NCI-H82 treated with DMSO at 0.1 percent for 48 hours (cell line): ENCODE measurements around the gene MUC7.
A peak's percentile ranks its signal among the peaks of the same experiment; 100 is the strongest.
"Not testable (repeated sequence)": the region's sequence is repeated elsewhere in the genome, so short reads cannot be mapped to it uniquely, and the experiment has no call there.

Experiments used
- DNase-seq: peaks from one replicate; lab custom pipeline; 2025; ENCODE audit not compliant: unreplicated experiment; lab: John Stamatoyannopoulos, UW

The MUC7 gene

DNA sequence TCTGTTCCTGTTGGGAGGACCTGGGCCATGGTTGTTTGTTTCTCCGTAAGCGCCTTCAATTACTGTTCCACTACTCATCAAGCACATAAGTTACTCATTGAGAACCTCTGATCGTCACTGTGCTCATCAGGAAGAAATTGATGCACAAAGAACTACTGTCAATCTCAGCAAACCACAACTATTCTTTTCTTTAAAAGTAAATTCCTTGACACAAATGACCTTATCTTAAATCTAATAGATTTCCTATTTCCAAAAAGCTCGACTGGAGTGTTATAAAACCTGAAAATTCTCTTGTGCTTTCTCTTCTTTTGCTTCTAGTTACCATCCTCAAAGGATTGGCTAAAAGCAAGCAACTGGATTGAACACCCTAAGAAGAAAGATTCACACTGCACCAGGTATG, at the start of gene MUC7:
TSS of gene MUC7 (plus strand) at position 301 of the 400 bp plus-strand sequence. CDS start 1,825 bp downstream, outside the sequence.
- DNase-seq: no peak

DNA sequence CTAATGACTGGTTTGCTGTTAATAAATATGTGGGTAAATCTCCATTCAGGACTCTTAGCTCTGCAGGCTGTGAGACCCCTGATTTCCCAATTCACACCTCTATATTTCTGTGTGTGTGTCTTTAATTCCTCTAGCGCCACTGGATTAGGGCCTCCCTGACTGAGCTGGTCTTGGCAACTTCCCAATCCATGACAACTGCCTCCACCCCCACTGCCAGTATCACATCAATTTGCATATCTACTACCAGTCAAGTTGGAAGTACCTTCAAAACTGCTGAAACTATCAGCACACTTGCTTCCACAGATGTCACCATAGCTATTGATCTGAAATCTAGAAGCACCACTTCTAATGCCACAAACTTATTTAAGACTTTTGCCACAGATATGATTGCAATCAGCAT, 46.7 kb upstream of the MUC7 start:
- DNase-seq: no peak

DNA sequence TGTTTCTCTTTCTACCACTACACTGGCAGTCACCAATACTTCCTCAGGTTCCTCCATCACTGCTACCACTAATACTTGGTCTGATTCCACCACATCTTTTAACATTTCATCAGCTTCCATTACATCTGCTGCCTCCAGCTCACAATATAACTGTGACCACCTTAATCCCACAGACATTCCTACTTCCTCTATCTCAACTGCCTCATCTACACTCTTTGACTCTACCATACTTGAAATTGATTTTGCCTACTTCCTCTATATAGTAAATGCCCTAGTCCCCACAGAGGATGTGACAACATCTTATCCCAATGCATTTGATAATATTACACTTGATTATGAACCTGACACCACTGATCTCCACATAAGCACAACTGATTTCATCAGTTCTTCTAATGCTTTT, 45.2 kb upstream of the MUC7 start:
- no peak for DNase-seq

DNA sequence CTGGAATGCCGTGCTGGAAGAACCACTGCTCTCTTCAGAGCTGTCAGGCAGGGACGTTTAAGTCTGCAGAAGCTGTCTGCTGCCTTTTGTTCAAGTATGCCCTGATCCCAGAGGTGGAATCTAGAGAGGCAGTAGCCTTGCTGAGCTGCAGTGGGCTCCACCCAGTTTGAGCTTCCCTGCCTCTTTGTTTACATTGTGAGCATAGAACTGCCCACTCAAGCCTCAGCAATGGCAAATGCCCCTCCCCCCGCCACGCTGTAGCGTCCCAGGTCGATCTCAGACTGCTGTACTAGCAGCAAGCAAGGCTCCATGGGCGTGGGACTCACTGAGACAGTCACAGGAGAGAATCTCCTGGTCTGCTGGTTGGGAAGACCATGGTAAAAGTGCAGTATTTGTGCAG, 34.8 kb upstream of the MUC7 start:
- DNase-seq: no peak

DNA sequence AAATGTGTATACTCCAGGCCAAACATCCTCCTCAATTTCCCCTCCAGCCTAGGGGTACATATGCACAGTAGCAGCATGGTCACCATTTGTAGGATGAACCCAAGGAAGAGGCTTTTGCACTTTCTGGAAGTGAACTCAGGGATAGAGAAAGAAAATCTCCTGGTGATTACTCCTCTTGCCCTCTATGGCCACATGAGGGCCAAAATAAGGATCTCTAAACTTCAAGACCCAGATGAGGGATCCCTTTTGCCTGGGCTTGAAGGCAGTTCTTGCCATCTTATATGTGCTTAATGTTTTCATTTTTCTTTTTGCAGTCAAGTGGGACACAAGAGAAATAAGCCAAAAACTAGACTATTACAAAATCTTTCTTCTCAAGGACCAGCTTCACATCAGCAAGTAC, 29.5 kb upstream of the MUC7 start:
- no peak for DNase-seq

DNA sequence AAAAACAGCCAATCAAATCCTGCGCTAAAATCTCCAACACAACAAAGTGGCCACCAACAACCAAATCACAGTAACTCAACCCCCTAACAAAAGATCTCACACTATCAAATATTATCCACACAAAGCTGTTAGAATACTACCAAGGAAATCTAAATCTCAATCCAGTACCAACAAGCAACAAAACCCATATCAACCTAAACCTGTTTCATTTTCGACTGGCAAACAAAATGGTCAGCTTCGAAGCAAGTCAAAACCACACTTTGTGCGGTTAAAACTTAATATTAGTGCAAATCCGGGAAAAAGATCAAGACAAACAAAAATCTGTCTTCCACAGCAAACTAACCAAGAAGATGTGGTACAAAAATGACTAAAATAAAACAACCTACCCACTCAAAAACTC, 28.7 kb upstream of the MUC7 start:
- no peak for DNase-seq

DNA sequence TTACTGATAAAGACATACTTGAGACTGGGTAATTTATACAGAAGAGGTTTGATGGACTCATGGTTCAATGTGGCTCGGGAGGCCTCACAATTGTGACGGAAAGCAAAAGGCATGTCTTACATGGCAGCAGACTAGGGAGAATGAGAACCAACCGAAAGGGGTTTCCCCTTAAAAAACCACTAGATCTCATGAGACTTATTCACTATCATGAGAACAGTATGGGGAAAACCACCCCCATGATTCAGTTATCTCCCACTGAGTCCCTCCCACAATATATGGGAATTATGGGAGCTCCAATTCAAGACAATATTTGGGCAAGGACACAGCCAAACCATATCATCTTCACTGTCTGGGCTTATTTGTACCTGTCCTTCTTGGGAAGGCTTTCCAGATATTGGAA, 22.8 kb upstream of the MUC7 start:
- no peak for DNase-seq

DNA sequence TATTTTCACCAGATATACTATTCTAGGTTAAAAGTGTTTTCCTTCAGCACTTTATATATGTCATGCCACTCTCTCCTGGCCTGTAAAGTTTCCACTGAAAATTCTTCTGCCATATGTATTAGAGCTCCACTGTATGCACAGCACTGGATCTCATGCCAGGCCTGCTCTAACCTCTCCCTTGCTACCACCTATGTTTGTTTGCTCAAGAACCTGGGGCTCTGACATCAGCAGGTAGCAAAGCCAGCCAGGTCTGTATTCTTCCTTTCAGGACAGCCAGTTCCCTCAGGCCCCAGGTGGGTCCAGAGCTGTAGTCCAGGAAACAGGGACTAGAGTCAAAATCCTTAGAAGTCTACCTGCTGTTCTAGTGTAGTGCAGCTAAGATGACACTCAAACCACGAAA, 19.1 kb upstream of the MUC7 start:
- no peak for DNase-seq

DNA sequence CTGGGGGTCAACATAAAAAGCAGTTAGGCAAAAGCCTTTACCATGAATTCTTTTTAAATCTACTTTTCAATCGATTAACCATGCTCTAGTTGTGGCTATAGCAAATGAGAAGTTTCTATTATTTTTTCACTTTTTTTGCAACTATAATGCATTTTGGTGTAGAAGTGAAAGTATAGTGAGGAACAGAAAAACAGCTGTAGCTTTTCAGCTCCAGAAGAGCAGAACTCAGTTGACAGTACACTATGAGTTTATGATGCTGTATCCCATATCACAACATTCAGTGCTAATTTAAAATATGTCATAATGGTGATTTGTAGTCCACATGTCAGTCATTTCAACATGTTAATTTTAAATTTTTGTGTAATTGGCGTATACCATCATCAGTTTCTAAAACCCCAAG, 8.7 kb upstream of the MUC7 start:
- no peak for DNase-seq

DNA sequence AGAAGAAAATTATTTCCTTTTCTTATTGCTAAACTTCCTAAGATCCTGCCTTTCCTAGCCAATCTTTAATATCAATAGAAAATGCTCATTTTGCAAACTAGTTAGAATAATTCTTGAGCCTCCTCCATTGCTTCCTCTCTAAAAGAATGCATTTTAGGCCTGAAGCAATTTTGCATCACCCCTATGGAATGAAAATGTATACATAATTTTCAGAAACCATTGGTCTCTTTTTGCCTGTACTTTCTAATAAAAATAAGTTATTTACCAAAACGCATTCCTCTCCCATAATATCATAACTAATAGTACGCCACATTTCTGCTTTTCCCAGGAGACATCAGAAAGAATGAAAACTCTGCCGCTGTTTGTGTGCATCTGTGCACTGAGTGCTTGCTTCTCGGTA, 1.7 kb downstream of the MUC7 start:
- DNase-seq: no peak

DNA sequence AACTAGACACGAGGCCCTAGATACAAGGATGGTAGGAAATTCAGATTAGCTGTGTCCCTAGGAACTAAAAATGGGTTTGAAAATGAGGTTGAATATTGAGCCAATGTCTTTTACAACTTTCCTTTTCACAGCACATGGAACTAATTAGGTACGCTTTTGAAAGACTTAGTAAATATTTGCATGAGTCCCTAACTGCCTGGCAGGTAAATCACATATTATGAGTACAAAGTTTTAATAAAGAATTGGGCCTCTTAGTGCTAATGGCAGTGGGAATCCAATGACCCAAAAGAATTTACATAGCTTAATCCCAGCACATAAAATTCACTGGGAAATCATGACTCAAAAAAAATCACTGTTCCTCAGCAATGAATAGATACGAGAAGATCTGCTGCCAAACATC, 16.8 kb downstream of the MUC7 start:
- DNase-seq: no peak

DNA sequence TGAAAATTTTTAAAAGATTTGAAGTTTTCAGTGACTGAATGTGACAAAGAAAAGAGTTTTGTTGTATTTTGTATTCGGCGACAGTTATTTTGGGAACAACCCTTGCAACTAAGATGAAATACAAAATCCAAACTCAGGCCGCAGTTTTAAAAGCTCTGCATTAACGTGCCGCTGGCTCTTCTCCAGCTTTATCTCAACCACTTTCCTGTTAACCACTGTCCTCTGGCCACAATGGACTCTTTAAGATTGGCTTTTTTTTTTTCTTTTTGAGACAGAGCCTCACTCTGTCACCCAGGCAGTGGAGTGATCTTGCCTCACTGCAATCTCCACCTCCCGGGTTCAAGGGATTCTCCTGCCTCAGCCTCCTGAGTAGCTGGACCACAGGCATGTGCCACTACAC, 24.2 kb downstream of the MUC7 start:
- DNase-seq: no peak

DNA sequence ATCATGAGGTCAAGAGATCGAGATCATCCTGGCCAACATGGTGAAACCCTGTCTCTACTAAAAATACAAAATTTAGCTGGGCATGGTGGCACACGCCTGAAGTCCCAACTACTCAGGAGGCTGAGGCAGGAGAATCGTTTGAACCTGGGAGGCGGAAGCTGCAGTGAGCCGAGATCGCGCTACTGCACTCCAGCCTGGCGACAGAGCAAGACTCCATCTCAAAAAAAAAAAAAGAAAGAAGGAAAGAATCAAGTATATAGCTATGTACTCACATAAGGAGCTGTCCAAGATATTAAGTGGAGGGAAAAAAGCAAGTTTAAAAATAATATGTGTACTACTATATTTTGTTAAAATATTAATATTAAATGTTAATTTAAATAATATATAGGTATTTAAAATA, 29.8 kb downstream of the MUC7 start:
- DNase-seq: not testable (repeated sequence)

DNA sequence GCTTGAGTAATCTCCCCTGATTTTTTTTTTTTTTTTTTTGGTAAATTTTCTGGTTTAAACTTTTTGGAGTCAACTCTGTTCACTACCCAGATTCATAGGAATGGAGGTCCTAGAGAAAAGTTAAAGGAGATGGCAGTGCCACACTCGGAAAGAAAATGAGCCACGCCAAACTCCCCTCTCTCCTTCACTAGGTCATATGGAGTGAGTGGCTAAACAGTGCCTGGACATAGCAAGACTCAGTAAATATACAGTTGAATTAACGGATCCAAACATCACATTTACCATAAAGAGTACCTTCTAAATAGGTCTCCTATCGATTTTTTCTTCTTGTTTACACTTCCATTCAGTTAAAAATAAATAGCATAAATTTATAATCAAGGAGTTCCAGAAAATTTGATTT, 32.7 kb downstream of the MUC7 start:
- DNase-seq: no peak

DNA sequence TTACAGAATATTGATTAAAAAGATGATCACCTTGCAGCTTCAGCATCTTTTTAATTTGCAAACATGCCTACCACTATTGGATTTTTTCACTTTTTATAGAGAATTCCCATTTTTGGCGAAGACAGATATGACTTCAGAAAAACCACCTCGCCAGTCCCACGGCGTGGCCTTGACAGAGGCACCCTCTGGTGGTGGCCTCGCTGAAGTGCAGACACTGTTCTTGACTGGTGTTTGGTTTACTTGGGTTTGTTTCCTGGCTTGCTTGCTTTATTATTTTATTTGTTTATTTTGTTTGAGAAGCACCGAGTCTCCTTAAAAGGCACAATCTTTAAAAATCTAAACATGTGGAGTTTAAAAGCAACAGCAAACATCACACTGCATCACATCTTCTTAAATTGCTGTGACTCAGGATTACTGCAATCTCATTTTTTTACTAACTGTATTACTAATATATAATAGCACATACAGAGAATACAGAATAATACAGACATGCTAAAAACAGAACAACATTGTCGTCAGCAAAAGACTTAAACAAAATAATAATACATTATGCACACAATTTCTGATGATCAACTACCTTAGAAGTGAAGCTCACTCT, 33.3 kb downstream of the MUC7 start:
- peak; percentile 25 for DNase-seq

DNA sequence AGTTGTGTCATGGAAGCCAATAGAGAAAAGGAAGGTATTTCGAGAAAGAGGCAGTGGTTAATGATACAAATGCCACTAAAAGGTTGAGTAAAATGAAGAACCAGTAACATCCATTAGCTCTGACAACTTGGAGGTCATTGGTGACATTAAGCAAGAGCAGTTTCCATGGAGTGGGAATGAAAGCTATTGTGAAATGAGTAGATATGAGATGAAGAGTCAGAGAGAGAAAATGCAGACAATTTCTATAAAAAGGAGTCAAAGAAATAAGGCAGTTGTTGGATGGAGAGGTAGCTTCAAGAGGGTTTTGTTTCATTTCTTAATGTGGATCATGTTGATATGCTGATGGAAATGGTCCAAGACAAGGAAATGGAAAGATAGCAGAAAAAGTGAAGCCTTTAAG, 36.8 kb downstream of the MUC7 start:
- DNase-seq: no peak

DNA sequence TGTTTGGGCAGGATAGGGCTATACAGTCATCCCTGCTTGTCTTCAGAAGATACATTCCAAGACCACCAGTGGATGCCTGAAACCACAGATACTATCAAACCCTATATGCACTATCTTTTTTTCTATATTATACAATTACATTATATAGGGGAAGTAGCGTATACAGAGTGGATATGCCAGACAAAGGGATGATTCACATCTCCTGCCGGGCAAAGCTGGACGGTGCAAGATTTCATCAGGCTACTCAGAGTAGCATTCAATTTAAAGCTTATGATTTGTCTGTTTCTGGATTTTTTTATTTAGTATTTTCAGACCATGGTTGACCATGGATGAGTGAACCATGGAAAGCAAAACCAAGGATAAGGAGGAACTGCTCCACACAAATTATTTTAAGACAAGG, 39.4 kb downstream of the MUC7 start:
- no peak for DNase-seq

DNA sequence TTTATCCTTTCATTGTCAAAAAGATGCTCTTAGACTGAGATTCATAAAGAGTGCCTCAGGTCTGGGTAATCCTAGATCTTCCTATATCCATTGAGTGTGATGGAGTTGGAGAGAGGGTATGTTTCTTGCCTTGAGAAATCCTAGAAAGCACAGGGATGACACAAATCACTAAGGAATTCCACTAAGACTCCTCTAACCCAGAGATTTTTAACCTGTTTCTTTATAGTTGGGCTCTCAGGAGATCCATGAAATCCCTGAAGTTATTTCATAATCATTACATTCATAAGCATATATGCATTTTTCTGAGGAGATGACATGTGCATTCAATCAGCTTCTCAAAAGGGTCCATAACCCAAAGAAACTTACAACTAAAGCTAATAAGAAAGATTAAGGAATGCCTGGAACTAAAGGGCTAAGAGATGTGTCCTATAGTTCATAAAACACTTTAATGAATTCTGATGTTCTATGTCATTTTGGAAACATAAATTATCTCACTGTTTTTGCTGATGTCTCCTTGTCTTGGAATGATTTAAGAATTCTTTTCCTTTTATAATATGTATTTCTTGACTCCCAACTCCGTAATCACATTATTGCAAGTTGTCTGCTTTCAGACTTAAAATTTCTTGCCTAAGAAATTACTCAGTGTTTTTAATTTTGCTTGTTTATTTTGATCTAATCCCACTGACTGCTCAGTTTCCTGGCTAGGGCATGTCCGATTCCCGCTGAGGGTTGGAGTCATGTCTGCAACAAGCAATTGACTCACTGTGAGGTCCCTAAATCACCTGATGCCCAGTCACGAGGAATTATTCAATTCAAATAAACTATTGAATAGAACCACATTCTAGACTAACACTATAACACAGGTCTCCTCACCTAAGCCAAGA, 43.6 kb downstream of the MUC7 start:
- no peak for DNase-seq

DNA sequence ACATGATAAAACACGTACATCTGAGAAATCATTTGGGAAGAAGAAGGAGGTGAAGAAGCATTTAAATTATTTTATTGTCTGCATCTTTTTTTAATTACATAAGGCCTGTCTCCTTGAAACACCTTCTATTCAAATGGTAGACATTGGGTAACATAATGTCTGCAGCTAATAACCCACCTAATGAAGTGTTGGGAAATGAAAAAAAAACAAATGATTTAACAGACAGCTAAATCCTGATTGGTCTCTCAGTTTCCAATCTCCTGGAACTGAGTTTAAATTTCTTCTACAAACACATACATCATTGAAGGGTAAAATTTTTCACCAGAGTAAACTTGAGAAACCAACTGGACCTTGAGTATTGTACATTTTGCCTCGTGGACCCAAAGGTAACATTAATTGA, 46.3 kb downstream of the MUC7 start, which contains the start of gene AMTN:
TSS of gene AMTN (plus strand) at position 301 of the 400 bp plus-strand sequence. CDS start 209 bp downstream, outside the sequence.
- no peak for DNase-seq

DNA sequence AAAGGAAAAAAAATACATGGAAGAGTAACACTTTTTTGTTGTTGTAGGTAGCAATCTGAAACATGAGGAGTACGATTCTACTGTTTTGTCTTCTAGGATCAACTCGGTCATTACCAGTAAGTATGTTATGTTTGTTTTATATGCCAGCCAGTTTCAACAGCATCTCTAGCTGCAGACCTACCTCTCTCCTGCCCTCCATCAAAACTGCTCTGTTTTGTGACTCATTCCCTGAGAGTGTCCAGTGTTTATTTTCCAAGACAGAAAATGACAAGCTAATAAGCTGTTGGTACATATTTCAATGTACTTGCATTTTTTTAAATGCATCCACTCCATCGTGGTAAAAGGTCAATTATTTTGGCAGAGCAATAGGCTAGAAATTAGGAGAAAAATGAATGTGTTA, 46.7 kb downstream of the MUC7 start:
- DNase-seq: no peak

DNA sequence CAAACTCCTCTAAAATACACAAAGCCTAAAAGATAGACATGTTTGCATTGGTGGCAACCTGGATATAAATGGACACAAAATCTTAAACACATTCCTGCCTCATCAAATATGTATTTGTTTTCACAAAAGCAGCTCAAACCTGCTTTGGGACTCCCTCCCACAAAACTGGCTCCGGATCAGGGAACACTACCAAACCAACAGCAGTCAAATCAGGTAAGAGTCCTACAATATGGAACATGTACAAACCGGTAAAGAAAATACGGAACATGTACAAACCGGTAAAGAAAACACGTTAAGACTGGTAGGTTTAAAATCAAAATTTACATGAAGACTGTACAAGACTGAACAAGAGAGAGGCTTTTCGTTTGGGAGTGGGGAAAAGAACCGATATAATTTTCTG, 50.6 kb downstream of the MUC7 start:
- no peak for DNase-seq

DNA sequence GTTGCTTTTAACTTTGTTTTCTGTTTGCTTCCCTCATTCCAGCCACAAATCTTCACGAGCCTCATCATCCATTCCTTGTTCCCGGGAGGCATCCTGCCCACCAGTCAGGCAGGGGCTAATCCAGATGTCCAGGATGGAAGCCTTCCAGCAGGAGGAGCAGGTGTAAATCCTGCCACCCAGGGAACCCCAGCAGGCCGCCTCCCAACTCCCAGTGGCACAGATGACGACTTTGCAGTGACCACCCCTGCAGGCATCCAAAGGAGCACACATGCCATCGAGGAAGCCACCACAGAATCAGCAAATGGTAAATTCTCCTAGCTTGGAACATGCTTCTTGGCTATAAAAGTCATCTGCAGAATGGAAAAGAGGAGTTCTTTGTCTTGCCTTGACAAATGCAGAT, 59.0 kb downstream of the MUC7 start:
- no peak for DNase-seq

DNA sequence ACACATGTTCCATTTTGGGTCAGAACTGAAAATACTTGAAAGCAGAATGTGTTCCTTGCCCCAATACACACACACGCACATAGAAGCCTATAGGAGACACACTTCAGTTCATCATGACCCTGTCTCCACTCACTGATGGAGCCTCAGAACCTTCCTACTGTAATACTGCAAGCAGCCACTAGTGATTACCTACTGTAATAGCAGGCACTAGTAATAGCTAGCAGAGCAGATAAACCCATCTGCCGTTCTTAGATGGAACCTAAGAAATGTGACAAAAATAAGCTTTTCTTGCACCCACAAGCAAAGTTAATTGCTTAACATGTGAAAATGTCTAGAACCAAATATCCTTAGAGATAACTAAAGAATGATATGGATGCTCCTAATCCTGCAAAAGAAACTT, 60.0 kb downstream of the MUC7 start:
- no peak for DNase-seq
